Measurements from ENCODE around the gene LRP10. TPM values are rescaled to one million over a fixed set of nuclear protein-coding genes. Genes with fewer than 3 reads are reported as not detected.
A peak's percentile ranks its signal among the peaks of the same experiment; 100 is the strongest.
"Not testable (repeated sequence)": the region's sequence is repeated elsewhere in the genome, so short reads cannot be mapped to it uniquely, and the experiment has no call there.

LRP10 gene
- total RNA-seq, 1 donor from 2014 or later, result 38.6 TPM

GRCh38 chr14:22850944-22851764 is 20.4 kb upstream of the LRP10 start:
- Mint-ChIP-seq H3K27ac (peak overlapping the region; percentile 64), H3K27me3 (ENCODE audit: low read depth) (no peaks in the 10 kb centered on the region), H3K9me3 (no peaks in the 10 kb centered on the region), H3K36me3 (peaks cover 3% of the 10 kb centered on the region), H3K4me3 (no peak overlapping the region), H3K4me1 (peaks cover 38% of the 10 kb centered on the region)
- DNase-seq (ENCODE audit: low spot score in 2 of 2, unreplicated experiment in 2 of 2), result no peak
- no peak for TF ChIP-seq CTCF (IDR thresholded peaks at IDR 0.05; ENCODE audit: unreplicated experiment)

- not testable (repeated sequence) for DNase-seq (ENCODE audit: low spot score in 2 of 2, unreplicated experiment in 2 of 2); H3K9me3 Mint-ChIP-seq; H3K4me3 Mint-ChIP-seq; H3K27ac Mint-ChIP-seq; H3K36me3 Mint-ChIP-seq; H3K27me3 Mint-ChIP-seq (ENCODE audit: low read depth)
- H3K4me1 Mint-ChIP-seq, result peaks cover 34% of the 10 kb centered on the region
Observed at GRCh38 chr14:22852178-22852577, 19.4 kb upstream of the LRP10 start.

- DNase-seq (ENCODE audit: low spot score in 2 of 2, unreplicated experiment in 2 of 2), result no peak
- no peak for TF ChIP-seq CTCF (IDR thresholded peaks at IDR 0.05; ENCODE audit: unreplicated experiment)
- Mint-ChIP-seq H3K4me1 (peaks cover 33% of the 10 kb centered on the region), H3K9me3 (no peaks in the 10 kb centered on the region), H3K4me3 (no peak overlapping the region), H3K27ac (peak overlapping the region; percentile 80), H3K36me3 (no peaks in the 10 kb centered on the region), H3K27me3 (ENCODE audit: low read depth) (no peaks in the 10 kb centered on the region)
Observed at GRCh38 chr14:22852599-22852939, 19.0 kb upstream of the LRP10 start.

- H3K27me3 Mint-ChIP-seq (ENCODE audit: low read depth), result no peaks in the 10 kb centered on the region
- H3K4me3 Mint-ChIP-seq, result peak overlapping the region; percentile 73
- TF ChIP-seq CTCF (IDR thresholded peaks at IDR 0.05; ENCODE audit: unreplicated experiment), result peak; percentile 98
Observed at GRCh38 chr14:22852940-22853767, 18.4 kb upstream of the LRP10 start.

GRCh38 chr14:22854296-22854695 is 17.2 kb upstream of the LRP10 start:
- DNase-seq (ENCODE audit: low spot score in 2 of 2, unreplicated experiment in 2 of 2); H3K36me3 Mint-ChIP-seq; H3K9me3 Mint-ChIP-seq; H3K27ac Mint-ChIP-seq; H3K4me3 Mint-ChIP-seq; H3K27me3 Mint-ChIP-seq (ENCODE audit: low read depth): not testable (repeated sequence)
- peaks cover 17% of the 10 kb centered on the region for H3K4me1 Mint-ChIP-seq

More at GRCh38 chr14:22852940-22853767, 18.4 kb upstream of the LRP10 start:
- Mint-ChIP-seq H3K4me1 (peaks cover 28% of the 10 kb centered on the region), H3K36me3 (no peaks in the 10 kb centered on the region), H3K27ac (peak overlapping the region; percentile 80), H3K9me3 (no peaks in the 10 kb centered on the region)
- peak; percentile 82 to 99 for DNase-seq (ENCODE audit: low spot score in 2 of 2, unreplicated experiment in 2 of 2)

GRCh38 chr14:22854963-22855724 is 16.4 kb upstream of the LRP10 start:
- Mint-ChIP-seq H3K4me1 (peaks cover 11% of the 10 kb centered on the region), H3K9me3 (no peaks in the 10 kb centered on the region), H3K36me3 (no peaks in the 10 kb centered on the region), H3K27me3 (ENCODE audit: low read depth) (no peaks in the 10 kb centered on the region), H3K27ac (no peak overlapping the region), H3K4me3 (no peak overlapping the region)
- TF ChIP-seq CTCF (IDR thresholded peaks at IDR 0.05; ENCODE audit: unreplicated experiment), result no peak
- no peak for DNase-seq (ENCODE audit: low spot score in 2 of 2, unreplicated experiment in 2 of 2)

Data from mesothelial cell of epicardium (in vitro differentiated cells).